ENCODE measurements around the gene PRAMEF15. TPM values are rescaled to one million over a fixed set of nuclear protein-coding genes. Genes with fewer than 3 reads are reported as not detected.
"Not testable (repeated sequence)": the region's sequence is repeated elsewhere in the genome, so short reads cannot be mapped to it uniquely, and the experiment has no call there.

PRAMEF15 gene
- total and polyA plus RNA-seq, 10 of the 15 experiments (the other 5 are each of a cell fraction or from before 2014, with no cell fraction given), result not detected

GRCh38 chr1:13368544-13368943 lies 53.2 kb downstream of the PRAMEF15 start:
- BruUV-seq (replicated peaks); in situ Hi-C loops (cut with MboI); H3K4me3 ChIP-seq; SMC1A ChIA-PET (ENCODE audit: uncharacterized antibody, unreplicated experiment); FAIRE-seq; H3K4me2 ChIP-seq (ENCODE audit: control insufficient read depth, insufficient read depth); H3K9me3 ChIP-seq (replicated peaks; ENCODE audit: control insufficient read depth, insufficient read depth, low read length); intact Hi-C loops (cut with micrococcal nuclease; ENCODE audit: unreplicated experiment); H3K27ac ChIP-seq (ENCODE audit: control insufficient read depth, insufficient read depth); H3K4me1 ChIP-seq (ENCODE audit: control insufficient read depth, insufficient read depth, low read length); H3K27me3 ChIP-seq (replicated peaks in 1 of 2; ENCODE audit: control insufficient read depth in 2 of 2, insufficient read depth in 2 of 2, low read length in 1 of 2); H3K9ac ChIP-seq (ENCODE audit: control insufficient read depth, insufficient read depth, low read length); RAD21 ChIA-PET (ENCODE audit: unreplicated experiment); POLR2A ChIA-PET; CTCF ChIA-PET; H4K20me1 ChIP-seq (ENCODE audit: control insufficient read depth, insufficient read depth); H3K79me2 ChIP-seq (ENCODE audit: control insufficient read depth, insufficient read depth, low read length); H2AFZ ChIP-seq (ENCODE audit: control insufficient read depth, low read depth, low read length); DNase-seq (ENCODE audit: low read depth, low spot score); H3K36me3 ChIP-seq (ENCODE audit: control insufficient read depth in 2 of 2, insufficient read depth in 2 of 2, low read length in 1 of 2): not testable (repeated sequence)
- 41% methylated on average over 2 of the region's 4 CpGs for WGBS (ENCODE audit: insufficient coverage, insufficient replicate concordance, low lambda C conversion rate, missing lambda C conversion rate)
- 0 out of 3 replicates have a peak, but pooled peaks have one; percentile 30 for ATAC-seq
- TF ChIP-seq CTCF (IDR thresholded peaks at IDR 0.05 in 2 of 3, conservative IDR thresholded peaks at IDR 0.05 in 1 of 3; ENCODE audit: control insufficient read depth in 2 of 3, extremely low read depth in 1 of 3, insufficient read depth in 1 of 3, low read depth in 3 of 3, low read length in 3 of 3), result peak in 2 of 3 experiments; percentile 4 to 24; a peak in 3 of 6 replicates

Small RNA genes lying within 50 kb of the gene (small RNA-seq; reads per million reads assigned to genes)
- gene RNU6-771P, result not detected

Other genes starting within 250 kb of the PRAMEF15 start
Only the 7 nearest of the 15 such genes appear.
- not detected in 2 replicates for gene PRAMEF18, start 89.4 kb upstream of the PRAMEF15 start, total RNA-seq (2014; rRNA removed)
- gene PRAMEF18, start 89.4 kb upstream of the PRAMEF15 start, total RNA-seq (2014; rRNA removed; fragmentation: Illumina TruSeq; extraction: Trizol), result not detected in 2 replicates
- gene PRAMEF18, start 89.4 kb upstream of the PRAMEF15 start, total RNA-seq (2021), result not detected in 2 replicates
- gene PRAMEF18, start 89.4 kb upstream of the PRAMEF15 start, polyA plus RNA-seq (2011; rRNA removed), result not detected in 2 replicates
- gene PRAMEF18, start 89.4 kb upstream of the PRAMEF15 start, polyA plus RNA-seq (2014; fragmentation: Illumina TruSeq; extraction: Trizol), result not detected in 2 replicates
- gene PRAMEF18, start 89.4 kb upstream of the PRAMEF15 start, polyA plus RNA-seq (2014; fragmentation: Nextera tagmentation; extraction: Ambion mirVana), result not detected
- not detected in 2 replicates for gene PRAMEF18, start 89.4 kb upstream of the PRAMEF15 start, polyA plus RNA-seq (2014; rRNA removed)
- gene PRAMEF18, start 89.4 kb upstream of the PRAMEF15 start, polyA plus RNA-seq (2016; fragmentation: Nextera tagmentation; extraction: Ambion mirVana), result not detected
- not detected in 2 replicates for gene PRAMEF5, start 61.4 kb upstream of the PRAMEF15 start, total RNA-seq (2014; rRNA removed)
- gene PRAMEF5, start 61.4 kb upstream of the PRAMEF15 start, total RNA-seq (2014; rRNA removed; fragmentation: Illumina TruSeq; extraction: Trizol), result not detected in 2 replicates
- gene PRAMEF5, start 61.4 kb upstream of the PRAMEF15 start, total RNA-seq (2021), result not detected in 2 replicates
- gene PRAMEF5, start 61.4 kb upstream of the PRAMEF15 start, polyA plus RNA-seq (2011; rRNA removed), result not detected in 2 replicates
- not detected in 2 replicates for gene PRAMEF5, start 61.4 kb upstream of the PRAMEF15 start, polyA plus RNA-seq (2014; fragmentation: Illumina TruSeq; extraction: Trizol)
- not detected for gene PRAMEF5, start 61.4 kb upstream of the PRAMEF15 start, polyA plus RNA-seq (2014; fragmentation: Nextera tagmentation; extraction: Ambion mirVana)
- gene PRAMEF5, start 61.4 kb upstream of the PRAMEF15 start, polyA plus RNA-seq (2014; rRNA removed), result not detected in 2 replicates
- not detected for gene PRAMEF5, start 61.4 kb upstream of the PRAMEF15 start, polyA plus RNA-seq (2016; fragmentation: Nextera tagmentation; extraction: Ambion mirVana)
- gene PRAMEF8, start 30.4 kb upstream of the PRAMEF15 start, total RNA-seq (2014; rRNA removed), result not detected in 2 replicates
- gene PRAMEF8, start 30.4 kb upstream of the PRAMEF15 start, total RNA-seq (2014; rRNA removed; fragmentation: Illumina TruSeq; extraction: Trizol), result not detected in 2 replicates
- gene PRAMEF8, start 30.4 kb upstream of the PRAMEF15 start, total RNA-seq (2021), result not detected in 2 replicates
- gene PRAMEF8, start 30.4 kb upstream of the PRAMEF15 start, polyA plus RNA-seq (2011; rRNA removed), result not detected in 2 replicates
- gene PRAMEF8, start 30.4 kb upstream of the PRAMEF15 start, polyA plus RNA-seq (2014; fragmentation: Illumina TruSeq; extraction: Trizol), result not detected in 2 replicates
- gene PRAMEF8, start 30.4 kb upstream of the PRAMEF15 start, polyA plus RNA-seq (2014; fragmentation: Nextera tagmentation; extraction: Ambion mirVana), result not detected
- not detected in 2 replicates for gene PRAMEF8, start 30.4 kb upstream of the PRAMEF15 start, polyA plus RNA-seq (2014; rRNA removed)
- not detected for gene PRAMEF8, start 30.4 kb upstream of the PRAMEF15 start, polyA plus RNA-seq (2016; fragmentation: Nextera tagmentation; extraction: Ambion mirVana)
- gene PRAMEF33, start 12.0 kb upstream of the PRAMEF15 start, total RNA-seq (2014; rRNA removed), result not detected in 2 replicates
- not detected in 2 replicates for gene PRAMEF33, start 12.0 kb upstream of the PRAMEF15 start, total RNA-seq (2014; rRNA removed; fragmentation: Illumina TruSeq; extraction: Trizol)
- gene PRAMEF33, start 12.0 kb upstream of the PRAMEF15 start, total RNA-seq (2021), result not detected in 2 replicates
- gene PRAMEF33, start 12.0 kb upstream of the PRAMEF15 start, polyA plus RNA-seq (2011; rRNA removed), result not detected in 2 replicates
- gene PRAMEF33, start 12.0 kb upstream of the PRAMEF15 start, polyA plus RNA-seq (2014; fragmentation: Illumina TruSeq; extraction: Trizol), result not detected in 2 replicates
- not detected for gene PRAMEF33, start 12.0 kb upstream of the PRAMEF15 start, polyA plus RNA-seq (2014; fragmentation: Nextera tagmentation; extraction: Ambion mirVana)
- not detected in 2 replicates for gene PRAMEF33, start 12.0 kb upstream of the PRAMEF15 start, polyA plus RNA-seq (2014; rRNA removed)
- not detected for gene PRAMEF33, start 12.0 kb upstream of the PRAMEF15 start, polyA plus RNA-seq (2016; fragmentation: Nextera tagmentation; extraction: Ambion mirVana)
- not detected in 2 replicates for gene PRAMEF14, start 31.6 kb downstream of the PRAMEF15 start, total RNA-seq (2014; rRNA removed)
- not detected in 2 replicates for gene PRAMEF14, start 31.6 kb downstream of the PRAMEF15 start, total RNA-seq (2014; rRNA removed; fragmentation: Illumina TruSeq; extraction: Trizol)
- gene PRAMEF14, start 31.6 kb downstream of the PRAMEF15 start, total RNA-seq (2021), result not detected in 2 replicates
- not detected in 2 replicates for gene PRAMEF14, start 31.6 kb downstream of the PRAMEF15 start, polyA plus RNA-seq (2011; rRNA removed)
- not detected in 2 replicates for gene PRAMEF14, start 31.6 kb downstream of the PRAMEF15 start, polyA plus RNA-seq (2014; fragmentation: Illumina TruSeq; extraction: Trizol)
- gene PRAMEF14, start 31.6 kb downstream of the PRAMEF15 start, polyA plus RNA-seq (2014; fragmentation: Nextera tagmentation; extraction: Ambion mirVana), result not detected
- gene PRAMEF14, start 31.6 kb downstream of the PRAMEF15 start, polyA plus RNA-seq (2014; rRNA removed), result not detected in 2 replicates
- gene PRAMEF14, start 31.6 kb downstream of the PRAMEF15 start, polyA plus RNA-seq (2016; fragmentation: Nextera tagmentation; extraction: Ambion mirVana), result not detected
- gene PRAMEF19, start 56.4 kb downstream of the PRAMEF15 start, total RNA-seq (2014; rRNA removed), result not detected in 2 replicates
- gene PRAMEF19, start 56.4 kb downstream of the PRAMEF15 start, total RNA-seq (2014; rRNA removed; fragmentation: Illumina TruSeq; extraction: Trizol), result not detected in 2 replicates
- gene PRAMEF19, start 56.4 kb downstream of the PRAMEF15 start, total RNA-seq (2021), result not detected in 2 replicates
- gene PRAMEF19, start 56.4 kb downstream of the PRAMEF15 start, polyA plus RNA-seq (2011; rRNA removed), result not detected in 2 replicates
- not detected in 2 replicates for gene PRAMEF19, start 56.4 kb downstream of the PRAMEF15 start, polyA plus RNA-seq (2014; fragmentation: Illumina TruSeq; extraction: Trizol)
- not detected for gene PRAMEF19, start 56.4 kb downstream of the PRAMEF15 start, polyA plus RNA-seq (2014; fragmentation: Nextera tagmentation; extraction: Ambion mirVana)
- gene PRAMEF19, start 56.4 kb downstream of the PRAMEF15 start, polyA plus RNA-seq (2014; rRNA removed), result not detected in 2 replicates
- gene PRAMEF19, start 56.4 kb downstream of the PRAMEF15 start, polyA plus RNA-seq (2016; fragmentation: Nextera tagmentation; extraction: Ambion mirVana), result not detected
- not detected in 2 replicates for gene PRAMEF17, start 74.1 kb downstream of the PRAMEF15 start, total RNA-seq (2014; rRNA removed)
- not detected in 2 replicates for gene PRAMEF17, start 74.1 kb downstream of the PRAMEF15 start, total RNA-seq (2014; rRNA removed; fragmentation: Illumina TruSeq; extraction: Trizol)
- not detected in 2 replicates for gene PRAMEF17, start 74.1 kb downstream of the PRAMEF15 start, total RNA-seq (2021)
- not detected in 2 replicates for gene PRAMEF17, start 74.1 kb downstream of the PRAMEF15 start, polyA plus RNA-seq (2011; rRNA removed)
- gene PRAMEF17, start 74.1 kb downstream of the PRAMEF15 start, polyA plus RNA-seq (2014; fragmentation: Illumina TruSeq; extraction: Trizol), result not detected in 2 replicates
- gene PRAMEF17, start 74.1 kb downstream of the PRAMEF15 start, polyA plus RNA-seq (2014; fragmentation: Nextera tagmentation; extraction: Ambion mirVana), result not detected
- not detected in 2 replicates for gene PRAMEF17, start 74.1 kb downstream of the PRAMEF15 start, polyA plus RNA-seq (2014; rRNA removed)
- gene PRAMEF17, start 74.1 kb downstream of the PRAMEF15 start, polyA plus RNA-seq (2016; fragmentation: Nextera tagmentation; extraction: Ambion mirVana), result not detected